Measurements from ENCODE around the gene PDZD4. TPM values are rescaled to one million over a fixed set of nuclear protein-coding genes. Genes with fewer than 3 reads are reported as not detected.

Gene PDZD4
- total and polyA plus RNA-seq, 4 donors, result 0.15 to 1.8 (median 0.69) TPM

- TF ChIP-seq, protein P1, sequence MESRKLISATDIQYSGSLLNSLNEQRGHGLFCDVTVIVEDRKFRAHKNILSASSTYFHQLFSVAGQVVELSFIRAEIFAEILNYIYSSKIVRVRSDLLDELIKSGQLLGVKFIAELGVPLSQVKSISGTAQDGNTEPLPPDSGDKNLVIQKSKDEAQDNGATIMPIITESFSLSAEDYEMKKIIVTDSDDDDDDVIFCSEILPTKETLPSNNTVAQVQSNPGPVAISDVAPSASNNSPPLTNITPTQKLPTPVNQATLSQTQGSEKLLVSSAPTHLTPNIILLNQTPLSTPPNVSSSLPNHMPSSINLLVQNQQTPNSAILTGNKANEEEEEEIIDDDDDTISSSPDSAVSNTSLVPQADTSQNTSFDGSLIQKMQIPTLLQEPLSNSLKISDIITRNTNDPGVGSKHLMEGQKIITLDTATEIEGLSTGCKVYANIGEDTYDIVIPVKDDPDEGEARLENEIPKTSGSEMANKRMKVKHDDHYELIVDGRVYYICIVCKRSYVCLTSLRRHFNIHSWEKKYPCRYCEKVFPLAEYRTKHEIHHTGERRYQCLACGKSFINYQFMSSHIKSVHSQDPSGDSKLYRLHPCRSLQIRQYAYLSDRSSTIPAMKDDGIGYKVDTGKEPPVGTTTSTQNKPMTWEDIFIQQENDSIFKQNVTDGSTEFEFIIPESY (IDR thresholded peaks at IDR 0.05), result no peak
- no peak for TF ChIP-seq FOXA2 (IDR thresholded peaks at IDR 0.05)
- no peak for TF ChIP-seq JUND (IDR thresholded peaks at IDR 0.05)
- no peak for TF ChIP-seq RXRA (IDR thresholded peaks at IDR 0.05)
- no peak for TF ChIP-seq NR2F2 (IDR thresholded peaks at IDR 0.05)
These were observed 33.8 kb upstream of the PDZD4 start (continued) for GRCh38 chrX:153864101-153864500.

- no peak for DNase-seq (ENCODE audit: low spot score)
- Histone ChIP-seq H3K27ac (ENCODE audit: low read depth in 1 of 2, low read length in 2 of 2) (no peak overlapping the region), H3K4me3 (ENCODE audit: low read depth in 1 of 3, low read length in 3 of 3) (no peak overlapping the region), H3K4me1 (ENCODE audit: control insufficient read depth in 4 of 4, insufficient read depth in 4 of 4, low read length in 3 of 4) (no peaks in the 10 kb centered on the region), H3K36me3 (ENCODE audit: control insufficient read depth in 4 of 4, insufficient read depth in 3 of 4, low read depth in 1 of 4, low read length in 3 of 4) (no peaks in the 10 kb centered on the region), H3K27me3 (ENCODE audit: control insufficient read depth in 4 of 4, insufficient read depth in 4 of 4, low read length in 3 of 4) (no peaks in the 10 kb centered on the region), H3K9ac (ENCODE audit: low read depth in 1 of 2, low read length in 2 of 2) (no peak overlapping the region), H3K9me3 (ENCODE audit: control insufficient read depth in 4 of 4, low read length in 3 of 4) (no peaks in the 10 kb centered on the region)
- TF ChIP-seq, protein P1 (IDR thresholded peaks at IDR 0.05), result no peak
- TF ChIP-seq RXRA (IDR thresholded peaks at IDR 0.05), result no peak
- no peak for TF ChIP-seq ATF3 (IDR thresholded peaks at IDR 0.05)
- TF ChIP-seq JUND (IDR thresholded peaks at IDR 0.05), result no peak
- no peak for TF ChIP-seq GABPA (IDR thresholded peaks at IDR 0.05 in 1 of 2, conservative IDR thresholded peaks at IDR 0.05 in 1 of 2)
- TF ChIP-seq RAD21 (IDR thresholded peaks at IDR 0.05), result no peak
- no peak for TF ChIP-seq FOXA2 (IDR thresholded peaks at IDR 0.05)
- TF ChIP-seq FOXA1 (IDR thresholded peaks at IDR 0.05), result no peak
- TF ChIP-seq EGR1 (IDR thresholded peaks at IDR 0.05; ENCODE audit: low read depth in 2 of 2), result no peak
- TF ChIP-seq SP1 (IDR thresholded peaks at IDR 0.05), result no peak
- TF ChIP-seq, protein P2, sequence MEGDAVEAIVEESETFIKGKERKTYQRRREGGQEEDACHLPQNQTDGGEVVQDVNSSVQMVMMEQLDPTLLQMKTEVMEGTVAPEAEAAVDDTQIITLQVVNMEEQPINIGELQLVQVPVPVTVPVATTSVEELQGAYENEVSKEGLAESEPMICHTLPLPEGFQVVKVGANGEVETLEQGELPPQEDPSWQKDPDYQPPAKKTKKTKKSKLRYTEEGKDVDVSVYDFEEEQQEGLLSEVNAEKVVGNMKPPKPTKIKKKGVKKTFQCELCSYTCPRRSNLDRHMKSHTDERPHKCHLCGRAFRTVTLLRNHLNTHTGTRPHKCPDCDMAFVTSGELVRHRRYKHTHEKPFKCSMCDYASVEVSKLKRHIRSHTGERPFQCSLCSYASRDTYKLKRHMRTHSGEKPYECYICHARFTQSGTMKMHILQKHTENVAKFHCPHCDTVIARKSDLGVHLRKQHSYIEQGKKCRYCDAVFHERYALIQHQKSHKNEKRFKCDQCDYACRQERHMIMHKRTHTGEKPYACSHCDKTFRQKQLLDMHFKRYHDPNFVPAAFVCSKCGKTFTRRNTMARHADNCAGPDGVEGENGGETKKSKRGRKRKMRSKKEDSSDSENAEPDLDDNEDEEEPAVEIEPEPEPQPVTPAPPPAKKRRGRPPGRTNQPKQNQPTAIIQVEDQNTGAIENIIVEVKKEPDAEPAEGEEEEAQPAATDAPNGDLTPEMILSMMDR (IDR thresholded peaks at IDR 0.05; ENCODE audit: low read depth, low read length, missing input control), result no peak
- no peak for TF ChIP-seq HNF4G (IDR thresholded peaks at IDR 0.05)
- TF ChIP-seq MAX (IDR thresholded peaks at IDR 0.05), result no peak
- no peak for TF ChIP-seq YY1 (IDR thresholded peaks at IDR 0.05)
- 60% methylated on average over 28 of the region's 28 CpGs for WGBS
These were observed 33.1 kb upstream of the PDZD4 start for GRCh38 chrX:153863251-153863991.

Measured in liver (tissue), 9 donors.